H1 (cell line): Measurements from ENCODE around the gene GPER1. TPM values are rescaled to one million over a fixed set of nuclear protein-coding genes. Genes with fewer than 3 reads are reported as not detected.

Source experiments
- CTCF ChIA-PET: fragments of 300-600 bp; sonication (Branson Sonifier 250); formaldehyde crosslinking; loops from one replicate; lab custom pipeline; 2021; ENCODE audit not compliant: partially characterized antibody; lab: Charles Lee
- POLR2A ChIA-PET: fragments of 300-600 bp; sonication (Branson Sonifier 250); formaldehyde crosslinking; loops from one replicate; lab custom pipeline; 2021; ENCODE audit warnings: inconsistent platforms; ENCODE audit not compliant: partially characterized antibody; lab: Charles Lee
- DNase-seq, 2 experiments: peaks; one replicate each; pipeline versions ENCODE4 v3.0.0 to v3.0.0-alpha.2; 2010 to 2022; ENCODE audit warnings: low spot score in 2 of 2, low read depth in 1 of 2, mixed read lengths in 1 of 2
- FAIRE-seq: peaks from 2 replicates; lab custom pipeline; 2011; peaks lifted over from hg19 to GRCh38; lab: Jason Lieb, UNC
- H2AFZ ChIP-seq: 2 replicates; pipeline ENCODE4 v1.8.1; 2012; ENCODE audit warnings: low read length, inconsistent platforms
- H2AK5ac ChIP-seq: 2 replicates; pipeline ENCODE4 v1.6.1; 2013; ENCODE audit warnings: low read depth, low read length
- H2BK120ac ChIP-seq: replicated peaks from 2 replicates; pipeline ENCODE3; 2013; ENCODE audit warnings: low read depth, low read length, inconsistent platforms
- H2BK12ac ChIP-seq: 2 replicates; pipeline ENCODE4 v1.6.1; 2013; ENCODE audit warnings: low read depth, low read length
- H2BK15ac ChIP-seq: 2 replicates; pipeline ENCODE4 v1.6.1; 2013; ENCODE audit warnings: low read length
- H2BK20ac ChIP-seq: 2 replicates; pipeline ENCODE4 v1.6.1; 2013; ENCODE audit warnings: low read length
- H2BK5ac ChIP-seq: 2 replicates; pipeline ENCODE4 v1.6.1; 2013; ENCODE audit warnings: low read depth, low read length
- H3K14ac ChIP-seq: 2 replicates; pipeline ENCODE4 v1.6.1; 2013; ENCODE audit warnings: inconsistent platforms; ENCODE audit not compliant: insufficient read length
- H3K18ac ChIP-seq: 2 replicates; pipeline ENCODE4 v1.6.1; 2013; ENCODE audit warnings: low read length; ENCODE audit errors: extremely low read depth
- H3K23ac ChIP-seq: 2 replicates; pipeline ENCODE4 v1.6.1; 2013; ENCODE audit warnings: inconsistent platforms; ENCODE audit not compliant: insufficient read length
- H3K23me2 ChIP-seq: 2 replicates; pipeline ENCODE4 v1.6.1; 2013; ENCODE audit warnings: low read depth, low read length
- H3K27ac ChIP-seq: 2 replicates; pipeline ENCODE4 v1.6.1; 2011; ENCODE audit warnings: low read depth, low read length, inconsistent platforms
- H3K27me3 ChIP-seq, 4 experiments: replicated peaks in 1 of 4; 1 replicate in 1 of 4; 2 replicates in 3 of 4; pipeline versions ENCODE4 v1.6.1 to v1.8.1; 2011 to 2013; ENCODE audit warnings: low read length in 3 of 4, mild to moderate bottlenecking in 3 of 4, inconsistent platforms in 2 of 4, mixed read lengths in 2 of 4, moderate library complexity in 1 of 4; ENCODE audit not compliant: control insufficient read depth in 3 of 4, insufficient read depth in 3 of 4; ENCODE audit errors: extremely low read depth in 1 of 4
- H3K36me3 ChIP-seq, 4 experiments: 2 replicates each; pipeline versions ENCODE4 v1.6.1 to v1.8.1; 2011 to 2013; ENCODE audit warnings: mild to moderate bottlenecking in 4 of 4, low read length in 3 of 4, moderate library complexity in 2 of 4, control low read depth in 1 of 4, inconsistent platforms in 1 of 4; ENCODE audit not compliant: insufficient read depth in 4 of 4, control insufficient read depth in 2 of 4
- H3K4ac ChIP-seq: replicated peaks from 2 replicates; pipeline ENCODE3; 2013; ENCODE audit warnings: low read length, low read depth, mixed read lengths, inconsistent platforms; ENCODE audit not compliant: insufficient read length
- H3K4me1 ChIP-seq, 4 experiments: replicated peaks in 1 of 4; 1 replicate in 1 of 4; 2 replicates in 3 of 4; pipeline versions ENCODE4 v1.6.1 to v1.8.1; 2011 to 2013; ENCODE audit warnings: low read length in 3 of 4, inconsistent platforms in 2 of 4, mixed read lengths in 1 of 4; ENCODE audit not compliant: insufficient read depth in 4 of 4, control insufficient read depth in 3 of 4
- H3K4me2 ChIP-seq, 2 experiments: 2 replicates each; pipeline versions ENCODE4 v1.6.1 to v1.8.1; 2011 to 2013; ENCODE audit warnings: low read depth in 2 of 2, low read length in 2 of 2, control low read depth in 1 of 2, inconsistent platforms in 1 of 2, mild to moderate bottlenecking in 1 of 2; ENCODE audit not compliant: insufficient read depth in 1 of 2
- H3K4me3 ChIP-seq, 4 experiments: fragments of 200-600, 300-600 bp in 1 of 4; sonication (generic), shearing (Covaris generic), sonication (Bioruptor Twin) in 1 of 4; 2 replicates each; pipeline versions ENCODE4 v1.5.1 to v1.8.1; 2011 to 2016; ENCODE audit warnings: low read length in 4 of 4, low read depth in 3 of 4, control low read depth in 2 of 4, inconsistent platforms in 2 of 4, mild to moderate bottlenecking in 2 of 4, mixed read lengths in 1 of 4, moderate library complexity in 1 of 4; ENCODE audit not compliant: insufficient read depth in 2 of 4; ENCODE audit errors: extremely low read depth in 1 of 4
- H3K56ac ChIP-seq: replicated peaks from 2 replicates; pipeline ENCODE3; 2013; ENCODE audit warnings: low read depth, mild to moderate bottlenecking, mixed read lengths, low read length, inconsistent platforms; ENCODE audit not compliant: insufficient read length
- H3K79me1 ChIP-seq: 2 replicates; pipeline ENCODE4 v1.6.1; 2013; ENCODE audit warnings: low read depth, low read length, control low read depth
- H3K79me2 ChIP-seq, 2 experiments: 2 replicates each; pipeline versions ENCODE4 v1.6.1 to v1.8.1; 2012 to 2013; ENCODE audit warnings: low read length in 2 of 2, mild to moderate bottlenecking in 2 of 2, inconsistent platforms in 1 of 2; ENCODE audit not compliant: insufficient read depth in 2 of 2, control insufficient read depth in 1 of 2
- H3K9ac ChIP-seq, 4 experiments: replicated peaks in 1 of 4; 1 replicate in 1 of 4; 2 replicates in 3 of 4; pipeline versions ENCODE4 v1.6.1 to v1.8.1; 2011 to 2013; ENCODE audit warnings: low read depth in 3 of 4, low read length in 3 of 4, control low read depth in 2 of 4, mild to moderate bottlenecking in 2 of 4, moderate library complexity in 2 of 4, inconsistent platforms in 1 of 4; ENCODE audit errors: extremely low read depth in 1 of 4
- H3K9me3 ChIP-seq, 2 experiments: 2 replicates each; pipeline versions ENCODE4 v1.6.1 to v1.8.1; 2012 to 2013; ENCODE audit warnings: mild to moderate bottlenecking in 2 of 2, moderate library complexity in 2 of 2, control low read depth in 1 of 2, inconsistent platforms in 1 of 2, low read depth in 1 of 2, low read length in 1 of 2, mixed read lengths in 1 of 2; ENCODE audit not compliant: insufficient read depth in 2 of 2
- H4K20me1 ChIP-seq, 2 experiments: replicated peaks in 1 of 2; 2 replicates each; pipeline versions ENCODE3 to v1.8.1; 2011 to 2013; ENCODE audit warnings: inconsistent platforms in 2 of 2, low read length in 2 of 2, mild to moderate bottlenecking in 1 of 2; ENCODE audit not compliant: insufficient read depth in 2 of 2, control insufficient read depth in 1 of 2
- H4K5ac ChIP-seq: 2 replicates; pipeline ENCODE4 v1.6.1; 2013; ENCODE audit warnings: low read length, low read depth, mixed read lengths, inconsistent platforms; ENCODE audit not compliant: insufficient read length
- H4K8ac ChIP-seq: 2 replicates; pipeline ENCODE4 v1.8.0; 2013; ENCODE audit warnings: mild to moderate bottlenecking, moderate library complexity, low read length, inconsistent platforms; ENCODE audit not compliant: insufficient read depth; ENCODE audit errors: extremely low read depth
- H4K91ac ChIP-seq: replicated peaks from 2 replicates; pipeline ENCODE3; 2013; ENCODE audit warnings: low read length, mixed read lengths, inconsistent platforms; ENCODE audit not compliant: insufficient read length
- ATF3 ChIP-seq: IDR thresholded peaks from 2 replicates; pipeline ENCODE4 v1.6.1; 2011; ENCODE audit warnings: low read depth, mild to moderate bottlenecking, low read length; ENCODE audit not compliant: insufficient read depth
- KDM1A ChIP-seq: fragments of 200-600, 300-600 bp; sonication (generic); IDR thresholded peaks from 2 replicates; pipeline ENCODE4 v1.7.1; 2016; ENCODE audit warnings: mild to moderate bottlenecking, low read length, borderline replicate concordance
- KDM5A ChIP-seq: fragments of 200-600 bp; IDR thresholded peaks from 2 replicates; pipeline ENCODE4 v1.7.1; 2012; ENCODE audit warnings: mild to moderate bottlenecking, low read length, inconsistent platforms, mixed read lengths
- MAFK ChIP-seq: IDR thresholded peaks from 2 replicates; pipeline ENCODE4 v1.6.1; 2012; ENCODE audit warnings: low read depth, mild to moderate bottlenecking, improper control_type of control experiment, low read length
- RAD21 ChIP-seq, 2 experiments: IDR thresholded peaks in 1 of 2; conservative IDR thresholded peaks in 1 of 2; 2 replicates each; pipeline ENCODE4 v1.6.1; 2011; ENCODE audit warnings: low read depth in 2 of 2, low read length in 2 of 2, improper control_type of control experiment in 1 of 2, inconsistent platforms in 1 of 2, mild to moderate bottlenecking in 1 of 2, moderate library complexity in 1 of 2
- SAP30 ChIP-seq: fragments of 300-600 bp; sonication (generic); IDR thresholded peaks from 2 replicates; pipeline ENCODE4 v1.7.1; 2012; ENCODE audit warnings: low read length, moderate library complexity, mild to moderate bottlenecking, inconsistent platforms; ENCODE audit not compliant: insufficient read depth, insufficient replicate concordance
- SIX5 ChIP-seq: IDR thresholded peaks from 2 replicates; pipeline ENCODE4 v1.6.1; 2011; ENCODE audit warnings: mild to moderate bottlenecking, low read depth, low read length
- SRF ChIP-seq: IDR thresholded peaks from 2 replicates; pipeline ENCODE4 v1.6.1; 2011; ENCODE audit warnings: mild to moderate bottlenecking, low read depth, low read length, moderate library complexity
- SUZ12 ChIP-seq: fragments of 200-600 bp; sonication (generic); IDR thresholded peaks from 2 replicates; pipeline ENCODE4 v1.6.1; 2012; ENCODE audit warnings: mild to moderate bottlenecking, inconsistent platforms, low read length, moderate library complexity, mixed read lengths
- TAF1 ChIP-seq: IDR thresholded peaks from 2 replicates; pipeline ENCODE4 v1.6.1; 2011; ENCODE audit warnings: mild to moderate bottlenecking, low read depth, low read length
- WGBS, 2 experiments: shearing (Covaris generic) in 1 of 2; methylation state at CpG; one replicate each; pipeline versions ENCODE4 v1.1.6 to v1.1.7; 2013 to 2015; ENCODE audit warnings: low lambda C conversion rate in 2 of 2, mixed read lengths in 2 of 2, inconsistent platforms in 1 of 2, low coverage in 1 of 2, missing lambda C conversion rate in 1 of 2; ENCODE audit not compliant: insufficient replicate concordance in 2 of 2, insufficient coverage in 1 of 2, insufficient read length in 1 of 2; ENCODE audit errors: extremely low coverage in 1 of 2, missing lambda C conversion rate in 1 of 2; 5-methylcytosine and 5-hydroxymethylcytosine counted together
- polyA plus RNA-seq, 7 experiments: library from polyadenylated mRNA; depleted of rRNA in 3 of 7; stranded (reverse) in 5 of 7; unstranded in 2 of 7; fragments of >200 nt in 5 of 7; fragments of 200-250 nt in 2 of 7; gene quantifications; 1 replicate in 5 of 7; 2 replicates in 1 of 7; 4 replicates in 1 of 7; pipeline versions ENCODE4 v1.2.1 to v1.2.3, GENCODE V29; 2011 to 2013; ENCODE audit warnings: missing spikeins in 2 of 7, mixed read lengths in 2 of 7
- total RNA-seq: library from RNA; stranded (reverse); fragmentation: NEBNext Ultra II Directional; extraction: Animal tissue kit (Norgen Biotek cat#: 25700); gene quantifications from 2 replicates; pipeline ENCODE4 v1.2.1, GENCODE V29; 2021
- TF ChIP-seq, protein P1 (sequence below): IDR thresholded peaks from 2 replicates; pipeline ENCODE4 v1.6.1; 2012; ENCODE audit warnings: inconsistent platforms

Gene GPER1
- total and polyA plus RNA-seq, 2 of the 8 experiments (the other 6 are each of a cell fraction or from before 2014, with no cell fraction given): 0.24 to 0.47 TPM

- Histone ChIP-seq H2BK15ac (no peak overlapping the region), H4K91ac (no peak overlapping the region), H3K4me2 (no peak overlapping the region), H2AK5ac (no peak overlapping the region), H3K56ac (no peak overlapping the region), H2AFZ (no peak overlapping the region), H3K23ac (no peak overlapping the region), H3K4me3 (no peak overlapping the region), H3K4me1 (peaks cover 0 to 14% (median 8%) of the 10 kb centered on the region in 4 experiments; a peak in 6 of 7 replicates), H4K8ac (peak overlapping the region; percentile 51; the same call in 1 of the 2 replicates), H2BK20ac (no peak overlapping the region), H3K36me3 (peaks cover 0 to 7% (median 1%) of the 10 kb centered on the region in 4 experiments; a peak in 2 of 8 replicates), H3K9ac (no peak overlapping the region), H3K79me1 (peaks cover 7% of the 10 kb centered on the region), H3K14ac (no peak overlapping the region), H3K23me2 (no peaks in the 10 kb centered on the region), H4K20me1 (peaks cover 7 to 15% of the 10 kb centered on the region in 2 experiments), H3K27ac (no peak overlapping the region), H2BK120ac (no peak overlapping the region), H3K79me2 (peaks cover 0 to 55% of the 10 kb centered on the region in 2 experiments; a peak in 2 of 4 replicates), H2BK12ac (no peak overlapping the region), H4K5ac (no peak overlapping the region), H3K18ac (no peak overlapping the region), H2BK5ac (no peak overlapping the region), H3K27me3 (no peaks in the 10 kb centered on the region), H3K4ac (no peak overlapping the region), H3K9me3 (no peaks in the 10 kb centered on the region)
- TF ChIP-seq SIX5: no peak
- TF ChIP-seq SAP30: no peak
- TF ChIP-seq SUZ12: no peak
- no peak for TF ChIP-seq SRF
- TF ChIP-seq, protein P1, sequence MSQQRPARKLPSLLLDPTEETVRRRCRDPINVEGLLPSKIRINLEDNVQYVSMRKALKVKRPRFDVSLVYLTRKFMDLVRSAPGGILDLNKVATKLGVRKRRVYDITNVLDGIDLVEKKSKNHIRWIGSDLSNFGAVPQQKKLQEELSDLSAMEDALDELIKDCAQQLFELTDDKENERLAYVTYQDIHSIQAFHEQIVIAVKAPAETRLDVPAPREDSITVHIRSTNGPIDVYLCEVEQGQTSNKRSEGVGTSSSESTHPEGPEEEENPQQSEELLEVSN: no peak
- TF ChIP-seq KDM5A: no peak
- TF ChIP-seq ATF3: no peak
- no peak for TF ChIP-seq KDM1A
- no peak for TF ChIP-seq TAF1
- TF ChIP-seq RAD21 (IDR thresholded peaks at IDR 0.05 in 1 of 2, conservative IDR thresholded peaks at IDR 0.05 in 1 of 2; ENCODE audit: low read depth in 2 of 2, low read length in 2 of 2): no peak
- TF ChIP-seq MAFK: no peak
- ChIA-PET CTCF (interaction anchor here (1.1 to 3.6 kb wide), 2 partner anchors 16 to 58 kb away, joined by 3 to 14 read pairs; a partner anchor contains a TSS), POLR2A (no interaction called here)
- 92% methylated on average over 14 of the region's 14 CpGs; no CpG with 5 or more reads in 1 of the 2 experiments for WGBS, 2 experiments
- FAIRE-seq (no peak), DNase-seq (no peak)
Observed at GRCh38 chr7:1121476-1121875, 33.6 kb downstream of the GPER1 start.
